DND-41 (cell line): ENCODE measurements around the gene GAS7.

Experiments
- ATAC-seq: fragments of 200-7000 bp; cut with Tn5 transposase; 3 replicates; pipeline ENCODE4 v1.9.1; 2021; ENCODE audit warnings: low read depth; ENCODE audit not compliant: insufficient read depth
- DNase-seq: peaks from one replicate; pipeline ENCODE4 v3.0.0-alpha.2; 2020
- H2AFZ ChIP-seq: 2 replicates; pipeline ENCODE4 v1.6.0; 2012; ENCODE audit warnings: low read depth, low read length
- H3K27ac ChIP-seq: 2 replicates; pipeline ENCODE4 v1.5.1; 2012; ENCODE audit warnings: low read length, inconsistent platforms
- H3K27me3 ChIP-seq: fragments of 200-600 bp; sonication (generic); 2 replicates; pipeline ENCODE4 v1.6.0; 2012; ENCODE audit warnings: low read length, mild to moderate bottlenecking, inconsistent platforms; ENCODE audit not compliant: insufficient read depth, poor library complexity
- H3K36me3 ChIP-seq: 2 replicates; pipeline ENCODE4 v1.5.1; 2012; ENCODE audit warnings: low read length, inconsistent platforms; ENCODE audit not compliant: insufficient read depth
- H3K4me1 ChIP-seq: 2 replicates; pipeline ENCODE4 v1.5.1; 2012; ENCODE audit warnings: mild to moderate bottlenecking, low read length; ENCODE audit not compliant: insufficient read depth
- H3K4me2 ChIP-seq: 2 replicates; pipeline ENCODE4 v1.6.0; 2012; ENCODE audit warnings: mild to moderate bottlenecking, moderate library complexity, low read length, inconsistent platforms; ENCODE audit not compliant: insufficient read depth
- H3K4me3 ChIP-seq, 2 experiments: fragments of 200-600 bp in 1 of 2; shearing (Covaris generic) in 1 of 2; 2 replicates each; pipeline ENCODE4 v1.5.1; 2012 to 2016; ENCODE audit warnings: inconsistent platforms in 2 of 2, low read length in 2 of 2, mild to moderate bottlenecking in 2 of 2, low read depth in 1 of 2, moderate library complexity in 1 of 2
- H3K79me2 ChIP-seq: 2 replicates; pipeline ENCODE4 v1.6.0; 2012; ENCODE audit warnings: low read length, inconsistent platforms; ENCODE audit not compliant: insufficient read depth
- H3K9ac ChIP-seq: 2 replicates; pipeline ENCODE4 v1.6.0; 2012; ENCODE audit warnings: low read depth, mild to moderate bottlenecking, inconsistent platforms, low read length, moderate library complexity
- H3K9me3 ChIP-seq: 2 replicates; pipeline ENCODE4 v1.5.1; 2012; ENCODE audit warnings: low read length, moderate library complexity, mild to moderate bottlenecking, inconsistent platforms; ENCODE audit not compliant: insufficient read depth, severe bottlenecking
- H4K20me1 ChIP-seq: 2 replicates; pipeline ENCODE4 v1.6.0; 2012; ENCODE audit warnings: low read length; ENCODE audit not compliant: insufficient read depth
- CTCF ChIP-seq: IDR thresholded peaks from 2 replicates; pipeline ENCODE4 v1.5.1; 2012; ENCODE audit warnings: borderline replicate concordance, low read length, moderate library complexity, mild to moderate bottlenecking; ENCODE audit not compliant: poor library complexity, severe bottlenecking; ENCODE audit errors: extremely low read depth
- EZH2 ChIP-seq: IDR thresholded peaks from 3 replicates; pipeline ENCODE4 v1.6.1; 2012; ENCODE audit warnings: borderline replicate concordance, low read depth, mild to moderate bottlenecking, moderate library complexity, low read length, inconsistent platforms; ENCODE audit not compliant: severe bottlenecking

The GAS7 gene

GRCh38 chr17:10094797-10095196, 103.6 kb downstream of the GAS7 start:
- Histone ChIP-seq H3K9me3 (no peaks in the 10 kb centered on the region), H3K27me3 (no peaks in the 10 kb centered on the region), H3K4me2 (no peak overlapping the region), H2AFZ (no peak overlapping the region), H3K27ac (no peak overlapping the region), H3K4me3 (no peak overlapping the region), H4K20me1 (0 out of 2 replicates have a peak, but pooled peaks cover 2% of the 10 kb centered on the region), H3K36me3 (no peaks in the 10 kb centered on the region), H3K4me1 (0 out of 2 replicates have a peak, but pooled peaks cover 3% of the 10 kb centered on the region), H3K9ac (no peak overlapping the region), H3K79me2 (0 out of 2 replicates have a peak, but pooled peaks cover 2% of the 10 kb centered on the region)
- ATAC-seq: no peak
- TF ChIP-seq EZH2 (no peak), CTCF (no peak)
- no peak for DNase-seq

GRCh38 chr17:10092595-10092994, 105.8 kb downstream of the GAS7 start:
- H3K4me1 ChIP-seq: 0 out of 2 replicates have a peak, but pooled peaks cover 3% of the 10 kb centered on the region
- 0 out of 2 replicates have a peak, but pooled peaks cover 2% of the 10 kb centered on the region for H4K20me1 ChIP-seq
- H3K4me2 ChIP-seq: no peak overlapping the region
- no peaks in the 10 kb centered on the region for H3K9me3 ChIP-seq
- H3K27me3 ChIP-seq: no peaks in the 10 kb centered on the region
- ATAC-seq (no peak), DNase-seq (no peak)
- no peak overlapping the region for H3K4me3 ChIP-seq
- TF ChIP-seq CTCF (no peak), EZH2 (no peak)
- H3K79me2 ChIP-seq: no peaks in the 10 kb centered on the region
- H2AFZ ChIP-seq: no peak overlapping the region
- no peak overlapping the region for H3K27ac ChIP-seq
- no peak overlapping the region for H3K9ac ChIP-seq
- no peaks in the 10 kb centered on the region for H3K36me3 ChIP-seq

GRCh38 chr17:10091046-10091445, 107.4 kb downstream of the GAS7 start:
- 0 out of 2 replicates have a peak, but pooled peaks cover 2% of the 10 kb centered on the region for H4K20me1 ChIP-seq
- DNase-seq (no peak), ATAC-seq (no peak; the same call in 2 of the 3 replicates)
- H3K9ac ChIP-seq: no peak overlapping the region
- no peaks in the 10 kb centered on the region for H3K36me3 ChIP-seq
- H3K4me1 ChIP-seq: 0 out of 2 replicates have a peak, but pooled peaks cover 3% of the 10 kb centered on the region
- H3K4me2 ChIP-seq: no peak overlapping the region
- H2AFZ ChIP-seq: no peak overlapping the region
- H3K27ac ChIP-seq: no peak overlapping the region
- no peak overlapping the region for H3K4me3 ChIP-seq
- H3K27me3 ChIP-seq: no peaks in the 10 kb centered on the region
- H3K9me3 ChIP-seq: no peaks in the 10 kb centered on the region
- peaks cover 2% of the 10 kb centered on the region; the same call in 1 of the 2 replicates for H3K79me2 ChIP-seq
- TF ChIP-seq EZH2 (no peak), CTCF (no peak)
